HFF-Myc (cell line): Measurements from ENCODE around the gene ICAM4.

Source experiments
- DNase-seq: peaks from one replicate; pipeline ENCODE4 v3.0.0-alpha.2; 2011; ENCODE audit warnings: low read depth; ENCODE audit errors: extremely low read depth
- H3K4me3 ChIP-seq: replicated peaks from 2 replicates; pipeline ENCODE4 v1.5.1; 2011; ENCODE audit warnings: low read depth, mild to moderate bottlenecking, control low read depth, low read length
- CTCF ChIP-seq: IDR thresholded peaks from 2 replicates; pipeline ENCODE4 v1.5.1; 2012; ENCODE audit warnings: mild to moderate bottlenecking, low read depth, low read length, control low read depth; ENCODE audit errors: missing control alignments

ICAM4 gene

GRCh38 chr19:10290876-10291553, 4.3 kb downstream of the ICAM4 start:
- H3K4me3 ChIP-seq = peak overlapping the region; percentile 49
- no peak for TF ChIP-seq CTCF
- DNase-seq = no peak

- H3K4me3 ChIP-seq = peak overlapping the region; percentile 49
- DNase-seq = no peak
- TF ChIP-seq CTCF = no peak
These were observed 4.9 kb downstream of the ICAM4 start for GRCh38 chr19:10291554-10292205.

GRCh38 chr19:10292206-10292788, 5.5 kb downstream of the ICAM4 start:
- no peak for TF ChIP-seq CTCF
- peak overlapping the region; percentile 49 for H3K4me3 ChIP-seq
- peak; percentile 56 for DNase-seq

- H3K4me3 ChIP-seq = 0 out of 2 replicates have a peak overlapping the region, but pooled peaks have one; percentile 7
- DNase-seq = no peak
- no peak for TF ChIP-seq CTCF
These were observed 6.3 kb downstream of the ICAM4 start for GRCh38 chr19:10292789-10293636.

GRCh38 chr19:10293637-10294367, 7.0 kb downstream of the ICAM4 start:
- DNase-seq = no peak
- TF ChIP-seq CTCF = no peak
- H3K4me3 ChIP-seq = no peak overlapping the region

- no peak for TF ChIP-seq CTCF
- H3K4me3 ChIP-seq = no peak overlapping the region
- DNase-seq = no peak
These were observed 7.6 kb downstream of the ICAM4 start for GRCh38 chr19:10294368-10294697.
